Measurements from ENCODE around the gene POU4F3.
"Not testable (repeated sequence)": the region's sequence is repeated elsewhere in the genome, so short reads cannot be mapped to it uniquely, and the experiment has no call there.

Gene POU4F3, protein sequence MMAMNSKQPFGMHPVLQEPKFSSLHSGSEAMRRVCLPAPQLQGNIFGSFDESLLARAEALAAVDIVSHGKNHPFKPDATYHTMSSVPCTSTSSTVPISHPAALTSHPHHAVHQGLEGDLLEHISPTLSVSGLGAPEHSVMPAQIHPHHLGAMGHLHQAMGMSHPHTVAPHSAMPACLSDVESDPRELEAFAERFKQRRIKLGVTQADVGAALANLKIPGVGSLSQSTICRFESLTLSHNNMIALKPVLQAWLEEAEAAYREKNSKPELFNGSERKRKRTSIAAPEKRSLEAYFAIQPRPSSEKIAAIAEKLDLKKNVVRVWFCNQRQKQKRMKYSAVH

DNA sequence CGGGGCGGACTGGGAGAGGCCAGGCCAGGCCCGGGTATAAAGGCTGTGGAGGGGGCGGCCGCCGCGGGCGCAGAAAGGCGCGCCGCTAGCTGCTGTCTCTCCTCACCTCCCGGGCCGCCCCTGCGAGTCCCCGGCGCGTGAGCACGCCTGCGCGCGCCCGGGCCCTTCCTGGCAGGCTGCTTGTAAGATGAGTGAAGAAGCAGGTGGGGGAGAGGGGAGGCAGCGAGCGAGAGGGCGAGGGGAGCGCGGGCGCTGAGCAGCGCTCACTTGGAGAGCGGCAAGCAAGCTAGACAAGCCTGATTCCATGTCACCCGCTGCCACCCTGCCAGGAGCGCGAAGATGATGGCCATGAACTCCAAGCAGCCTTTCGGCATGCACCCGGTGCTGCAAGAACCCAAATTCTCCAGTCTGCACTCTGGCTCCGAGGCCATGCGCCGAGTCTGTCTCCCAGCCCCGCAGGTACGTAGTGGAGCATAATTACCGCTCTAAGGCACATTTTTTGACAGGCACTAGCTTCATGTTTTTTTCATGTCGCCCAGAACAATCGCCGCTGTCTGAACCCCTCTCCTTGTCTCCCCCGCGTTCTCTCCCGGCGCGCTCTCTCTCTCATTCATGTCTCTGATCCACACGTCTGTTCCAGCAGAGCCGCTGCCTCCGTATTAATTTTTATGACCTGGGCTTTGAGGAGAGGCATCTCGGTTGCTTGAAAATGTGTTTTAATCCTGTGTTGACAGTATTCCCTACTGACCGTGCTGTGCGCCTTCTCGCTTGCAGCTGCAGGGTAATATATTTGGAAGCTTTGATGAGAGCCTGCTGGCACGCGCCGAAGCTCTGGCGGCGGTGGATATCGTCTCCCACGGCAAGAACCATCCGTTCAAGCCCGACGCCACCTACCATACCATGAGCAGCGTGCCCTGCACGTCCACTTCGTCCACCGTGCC is at the start of gene POU4F3:
Gene POU4F3, plus strand, starts transcription at position 66 of the 941 bp plus-strand sequence. Its CDS starts 274 bp downstream, at position 340.
- DNase-seq (ENCODE audit: low read depth in 2 of 3, low spot score in 2 of 3) = no peak

DNA sequence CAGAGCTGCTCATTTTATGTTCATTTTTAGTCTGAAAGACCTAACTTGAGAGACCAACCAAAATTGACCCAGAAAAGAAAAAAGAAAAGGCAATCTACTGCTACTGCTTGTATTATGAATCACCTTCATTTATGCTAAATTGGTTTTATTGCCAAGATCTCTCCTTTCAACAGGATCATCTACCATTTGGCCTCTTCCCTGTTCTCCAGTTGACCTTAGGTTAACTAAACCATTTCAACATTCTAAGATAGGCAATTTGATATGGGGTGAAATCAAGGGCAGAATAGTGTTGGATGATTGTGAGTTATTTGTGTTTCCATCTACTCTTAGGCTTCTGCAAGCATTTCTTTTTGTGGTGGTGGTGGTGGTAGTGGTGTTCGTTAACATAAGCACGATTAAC is 48.3 kb upstream of the POU4F3 start:
- DNase-seq (ENCODE audit: low read depth in 2 of 3, low spot score in 2 of 3) = no peak

DNA sequence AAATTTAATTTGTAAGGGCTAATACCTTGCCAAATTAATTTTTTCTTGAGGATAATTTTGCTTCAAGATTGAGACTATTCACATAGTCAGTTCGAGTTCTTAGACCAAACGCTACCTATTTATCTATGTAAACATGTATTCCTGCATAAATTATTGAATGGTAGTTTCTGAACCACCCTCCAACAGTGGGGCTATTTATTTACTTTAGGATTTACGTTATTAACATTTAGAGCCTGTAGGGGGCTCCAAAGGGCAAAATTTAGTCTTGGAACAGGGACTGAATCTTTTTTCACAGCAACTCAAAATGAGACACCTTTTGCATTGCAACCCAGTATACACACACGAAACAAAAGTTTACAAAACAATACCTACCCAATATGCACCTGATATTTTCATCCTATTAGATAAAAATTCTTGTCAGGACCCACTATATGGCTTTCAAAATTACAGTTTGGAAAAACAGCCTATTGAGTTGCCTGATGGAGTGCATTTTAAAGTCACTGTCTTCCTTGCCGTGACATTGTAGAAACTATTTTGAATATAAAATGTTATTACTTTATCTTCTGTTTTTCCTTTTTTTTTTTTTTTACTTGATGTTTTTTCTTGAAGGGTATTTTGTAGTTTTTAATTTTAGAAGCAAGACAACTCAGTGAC is 47.1 kb upstream of the POU4F3 start:
- DNase-seq (ENCODE audit: low read depth in 2 of 3, low spot score in 2 of 3) = no peak

DNA sequence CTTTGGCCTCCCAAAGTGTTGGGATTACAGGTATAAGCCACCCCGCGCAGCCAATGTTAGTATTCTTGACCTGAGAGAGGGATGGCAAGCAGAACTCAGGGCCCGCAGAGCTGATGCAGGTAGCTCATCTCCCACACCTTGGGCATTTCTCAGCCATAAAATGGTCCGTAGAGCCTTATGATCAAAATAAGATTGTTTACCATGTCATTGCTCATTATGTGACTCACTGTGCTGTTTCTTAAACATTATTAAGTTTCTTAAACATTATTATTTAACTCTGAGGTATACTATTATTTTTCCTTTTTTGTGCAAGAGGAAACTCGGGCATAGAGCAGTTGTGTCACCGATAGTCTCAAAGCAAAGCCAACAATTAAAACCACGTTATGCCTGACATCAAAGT is 42.4 kb upstream of the POU4F3 start:
- DNase-seq (ENCODE audit: low read depth in 2 of 3, low spot score in 2 of 3) = no peak

DNA sequence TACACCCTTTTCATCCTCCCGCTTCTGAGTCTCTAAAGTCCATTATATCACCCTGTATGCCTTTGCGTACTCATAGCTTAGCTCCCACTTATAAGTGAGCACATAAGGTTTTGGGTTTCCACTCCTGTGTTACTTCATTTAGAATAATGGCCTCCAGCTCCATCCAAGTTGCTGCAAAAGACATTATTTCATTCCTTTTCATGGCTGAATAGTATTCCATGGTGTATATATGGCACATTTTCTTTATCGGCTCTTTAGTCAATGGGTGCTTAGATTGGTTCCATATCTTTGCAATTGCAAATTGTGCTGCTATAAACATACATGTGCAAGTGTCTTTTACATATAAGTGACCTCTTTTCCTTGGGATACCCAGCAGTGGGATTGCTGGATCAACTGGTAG is 39.7 kb upstream of the POU4F3 start:
- DNase-seq (ENCODE audit: low read depth in 2 of 3, low spot score in 2 of 3) = not testable (repeated sequence)

DNA sequence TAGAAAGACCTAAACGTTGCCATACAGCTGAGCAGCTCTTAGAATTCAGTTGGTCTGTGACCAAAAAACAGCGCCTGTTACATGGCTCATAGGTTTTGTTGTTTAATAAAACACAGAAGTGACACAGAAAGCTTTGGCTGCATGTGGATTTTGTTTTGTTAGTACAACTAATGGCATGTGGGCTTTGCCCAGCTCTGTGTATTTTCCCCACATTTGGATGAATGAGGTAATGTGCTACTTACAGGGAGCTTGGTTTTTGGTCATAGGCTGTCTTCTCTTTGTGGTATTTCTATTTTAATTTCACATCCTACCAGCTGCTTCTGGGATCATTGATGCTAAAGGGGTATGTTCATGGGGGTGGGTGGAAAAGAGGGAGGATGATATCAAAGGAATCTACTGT is 37.0 kb upstream of the POU4F3 start:
- DNase-seq (ENCODE audit: low read depth in 2 of 3, low spot score in 2 of 3) = no peak

DNA sequence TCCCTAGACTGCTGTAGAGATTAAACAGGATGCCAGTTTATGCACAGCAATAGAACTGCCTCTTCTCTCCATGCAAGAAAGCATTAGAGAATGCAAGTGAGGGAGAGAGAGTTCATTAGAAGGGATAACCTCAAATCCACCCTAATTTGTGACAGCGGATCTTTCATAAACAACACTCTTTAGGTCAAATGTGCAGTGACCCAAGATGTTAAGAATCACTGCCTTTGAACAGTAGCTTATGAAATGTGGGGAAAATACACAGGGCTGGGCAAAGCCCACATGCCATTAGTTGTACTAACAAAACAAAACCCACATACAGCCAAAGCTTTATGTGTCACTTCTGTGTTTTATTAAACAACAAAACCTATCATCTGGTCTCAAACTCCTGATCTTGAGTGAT is 36.2 kb upstream of the POU4F3 start:
- DNase-seq (ENCODE audit: low read depth in 2 of 3, low spot score in 2 of 3) = no peak

DNA sequence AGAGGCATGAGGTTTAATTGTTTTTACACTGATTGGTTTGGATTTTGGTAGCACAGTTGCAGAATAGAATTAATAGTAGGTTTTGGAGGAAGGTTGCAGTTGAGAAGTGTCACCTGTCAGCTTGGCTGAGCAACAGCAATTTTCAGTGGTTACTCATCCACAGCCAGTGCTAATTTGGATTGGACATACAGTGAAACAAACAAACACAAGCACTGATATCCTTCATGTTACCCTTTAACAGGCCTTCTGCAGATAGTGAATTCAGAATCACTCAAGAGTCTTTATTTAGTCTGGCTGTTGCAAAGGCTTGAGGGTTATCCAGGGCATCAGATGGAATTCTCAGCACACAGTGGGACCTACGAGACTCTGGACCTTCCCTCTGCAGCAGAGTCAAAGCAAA is 31.8 kb upstream of the POU4F3 start:
- no peak for DNase-seq (ENCODE audit: low read depth in 2 of 3, low spot score in 2 of 3)

DNA sequence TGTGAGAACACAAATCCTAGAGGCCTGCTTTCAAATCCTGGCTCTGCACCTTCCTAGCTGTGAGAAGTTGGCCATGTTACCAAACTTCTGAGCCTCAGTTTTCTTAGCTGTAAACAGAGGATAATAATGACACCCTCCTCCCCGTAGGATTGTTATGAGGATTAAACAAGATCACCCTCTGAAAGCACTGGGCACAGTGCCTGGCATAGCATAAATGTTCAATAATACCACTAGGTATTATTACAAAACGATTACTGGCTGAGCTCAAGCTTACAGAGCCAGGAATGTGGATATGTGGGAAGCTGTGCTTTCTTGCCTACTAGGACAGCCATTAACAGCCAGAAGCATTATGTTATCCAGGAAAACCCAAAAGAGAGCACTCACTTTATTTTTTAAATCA is 30.8 kb upstream of the POU4F3 start:
- no peak for DNase-seq (ENCODE audit: low read depth in 2 of 3, low spot score in 2 of 3)

DNA sequence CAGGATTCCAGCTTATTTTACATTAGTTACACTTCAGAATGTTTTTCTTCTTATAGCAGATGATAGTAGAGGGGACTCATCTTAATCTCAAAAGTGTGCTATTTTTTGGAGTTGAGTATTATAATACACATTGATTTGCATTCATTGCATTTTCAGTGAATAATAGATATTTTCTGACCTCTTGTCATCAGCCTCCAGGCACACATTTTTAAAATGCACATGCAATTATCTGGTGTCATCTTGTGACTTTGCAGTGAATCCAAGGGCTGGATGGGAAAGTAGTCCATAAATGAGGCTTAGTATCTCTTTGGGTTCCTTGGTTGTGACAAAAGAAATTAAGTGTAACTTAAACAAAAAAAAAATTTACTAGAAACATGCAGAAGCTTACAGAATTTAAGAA is 28.1 kb upstream of the POU4F3 start:
- no peak for DNase-seq (ENCODE audit: low read depth in 2 of 3, low spot score in 2 of 3)

DNA sequence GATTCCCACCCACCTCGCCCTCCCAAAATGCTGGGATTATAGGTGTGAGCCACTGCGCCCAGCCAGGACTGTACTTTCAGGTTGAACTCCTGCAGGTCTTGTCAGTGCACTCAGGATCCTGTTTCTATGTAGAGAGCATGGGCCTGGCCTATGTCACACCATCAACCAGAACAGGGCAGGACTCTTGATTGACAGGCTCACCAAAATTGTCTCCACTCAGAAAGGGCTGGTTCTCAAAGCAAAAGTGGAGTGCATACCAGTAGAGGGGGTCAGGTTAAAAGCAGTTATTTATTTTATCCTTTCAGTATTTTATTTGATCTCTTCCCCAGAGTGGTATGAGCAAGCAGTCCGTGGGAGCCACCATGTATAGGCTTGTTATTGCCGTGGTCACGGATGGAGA is 27.4 kb upstream of the POU4F3 start:
- no peak for DNase-seq (ENCODE audit: low read depth in 2 of 3, low spot score in 2 of 3)

DNA sequence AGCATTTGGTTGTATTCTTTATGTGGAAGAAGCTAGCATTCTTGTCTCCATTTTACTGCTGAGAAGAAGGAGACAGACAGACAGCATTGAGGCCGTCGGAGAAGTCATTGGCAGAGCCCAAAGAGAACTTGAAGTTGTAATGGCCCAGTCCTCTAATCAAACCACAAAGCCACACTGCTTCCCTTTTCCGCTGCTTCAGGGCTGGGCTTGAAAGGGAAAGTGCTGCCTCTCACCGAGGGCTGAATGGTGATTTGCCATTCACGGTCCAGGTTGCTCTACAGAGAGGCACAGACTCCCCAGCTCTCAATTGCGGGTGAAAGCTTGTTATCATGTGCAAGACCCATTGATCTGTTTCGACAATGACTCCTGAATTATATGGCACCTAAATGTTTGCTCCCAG is 25.6 kb upstream of the POU4F3 start:
- no peak for DNase-seq (ENCODE audit: low read depth in 2 of 3, low spot score in 2 of 3)

DNA sequence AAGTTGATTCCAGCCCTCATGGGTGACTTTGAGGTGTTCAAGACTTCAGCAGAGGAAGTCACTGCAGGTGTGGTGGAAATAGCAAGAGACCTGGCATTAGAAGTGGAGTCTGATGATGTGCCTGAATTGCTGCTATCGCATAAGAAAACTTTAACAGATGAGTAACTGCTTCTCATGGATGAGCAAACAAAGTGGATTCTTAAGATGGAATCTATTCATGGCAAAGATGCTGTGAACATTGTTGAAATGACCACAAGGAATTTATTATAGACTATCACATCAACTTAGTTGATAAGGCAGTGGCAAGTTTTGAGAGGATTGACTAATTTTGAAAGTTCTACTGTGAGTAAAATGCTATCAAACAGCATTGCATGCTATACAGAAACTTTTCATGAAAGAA is 17.1 kb upstream of the POU4F3 start:
- DNase-seq (ENCODE audit: low read depth in 2 of 3, low spot score in 2 of 3) = no peak

DNA sequence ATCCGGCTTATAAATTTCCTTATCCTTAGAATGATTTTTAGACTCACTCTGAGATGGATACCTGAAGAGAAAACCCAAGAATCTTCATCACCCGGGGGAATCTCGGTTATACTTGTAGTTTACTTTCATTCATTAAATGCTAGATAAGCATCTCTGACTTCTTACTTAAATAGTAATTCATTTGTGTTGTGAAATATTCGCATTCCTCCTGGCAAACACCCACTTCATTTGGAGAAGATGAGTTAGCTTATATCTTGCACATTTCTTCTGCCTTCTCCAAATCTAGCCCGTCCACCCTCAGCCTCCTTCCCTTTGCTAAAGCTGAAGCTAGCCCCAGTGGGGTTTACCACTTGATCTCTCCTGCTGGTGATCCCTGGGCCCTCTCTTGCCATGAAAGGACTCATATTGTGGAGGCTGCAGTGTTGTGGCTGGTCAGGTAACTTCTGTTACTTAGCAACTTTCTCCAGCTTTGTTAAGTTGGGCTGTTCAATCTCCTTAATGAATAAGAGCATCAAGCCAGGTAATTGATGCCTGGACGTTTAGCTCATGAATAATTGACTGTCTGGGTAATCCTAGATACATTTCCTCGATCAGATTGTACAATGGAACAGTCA is 11.3 kb upstream of the POU4F3 start:
- no peak for DNase-seq (ENCODE audit: low read depth in 2 of 3, low spot score in 2 of 3)

DNA sequence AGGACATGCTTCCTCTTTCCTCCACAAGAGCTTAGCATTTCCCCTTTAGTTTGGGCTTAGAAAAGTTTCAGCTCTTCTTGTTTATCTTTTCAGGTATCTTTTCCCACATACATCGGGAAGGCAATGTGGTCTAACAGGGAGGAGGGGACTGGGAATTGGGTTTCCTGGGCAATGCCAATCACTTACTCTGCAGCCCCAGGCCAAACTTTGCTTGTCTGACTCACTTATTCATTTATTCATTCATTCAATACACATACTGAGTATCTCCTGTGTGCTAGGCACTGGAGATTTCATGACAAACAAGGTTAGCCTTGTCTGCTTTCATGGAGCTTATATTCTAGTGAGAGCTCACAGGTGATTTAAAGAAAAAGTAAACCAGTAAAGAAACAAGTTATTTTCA is 10.7 kb upstream of the POU4F3 start:
- DNase-seq (ENCODE audit: low read depth in 2 of 3, low spot score in 2 of 3) = no peak

DNA sequence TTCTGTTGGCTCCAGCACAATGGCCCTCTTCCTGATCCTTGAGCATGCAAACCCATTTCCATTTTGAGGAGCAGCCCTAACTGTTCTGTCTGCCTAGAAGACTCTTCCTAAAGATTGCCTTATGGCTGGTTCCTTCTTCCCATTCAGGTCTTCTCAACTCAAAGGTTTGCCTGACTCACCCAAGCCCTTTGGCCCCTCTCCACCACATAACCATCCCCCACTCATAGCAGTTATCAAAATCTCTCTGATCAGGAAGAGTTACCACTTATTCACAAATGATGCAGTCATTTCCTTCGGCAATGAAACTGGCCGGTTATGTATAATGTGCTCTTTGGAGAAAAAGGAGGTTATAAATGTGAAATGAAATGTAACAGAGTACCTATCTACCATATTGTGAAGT is 8.9 kb upstream of the POU4F3 start:
- no peak for DNase-seq (ENCODE audit: low read depth in 2 of 3, low spot score in 2 of 3)

DNA sequence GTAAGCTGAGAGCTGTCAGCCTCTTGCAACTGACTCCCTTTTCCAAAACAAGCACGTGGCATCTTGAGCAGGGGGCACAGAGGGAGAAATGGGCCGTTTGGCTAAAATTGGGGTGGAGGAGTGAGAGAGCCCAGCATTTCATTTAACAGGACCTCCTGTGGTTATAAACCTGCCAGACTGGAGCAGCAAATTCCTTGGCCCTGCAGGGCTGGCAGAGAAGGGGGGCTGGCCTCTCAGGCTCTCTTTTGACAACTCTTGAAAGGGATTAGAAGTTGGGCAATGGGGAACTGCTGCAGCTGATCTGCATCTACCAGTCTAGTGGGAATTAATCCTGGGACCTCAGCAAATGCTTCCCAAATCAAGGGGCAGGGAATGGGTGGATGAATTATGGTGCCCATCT is 7.2 kb upstream of the POU4F3 start:
- DNase-seq (ENCODE audit: low read depth in 2 of 3, low spot score in 2 of 3) = no peak

DNA sequence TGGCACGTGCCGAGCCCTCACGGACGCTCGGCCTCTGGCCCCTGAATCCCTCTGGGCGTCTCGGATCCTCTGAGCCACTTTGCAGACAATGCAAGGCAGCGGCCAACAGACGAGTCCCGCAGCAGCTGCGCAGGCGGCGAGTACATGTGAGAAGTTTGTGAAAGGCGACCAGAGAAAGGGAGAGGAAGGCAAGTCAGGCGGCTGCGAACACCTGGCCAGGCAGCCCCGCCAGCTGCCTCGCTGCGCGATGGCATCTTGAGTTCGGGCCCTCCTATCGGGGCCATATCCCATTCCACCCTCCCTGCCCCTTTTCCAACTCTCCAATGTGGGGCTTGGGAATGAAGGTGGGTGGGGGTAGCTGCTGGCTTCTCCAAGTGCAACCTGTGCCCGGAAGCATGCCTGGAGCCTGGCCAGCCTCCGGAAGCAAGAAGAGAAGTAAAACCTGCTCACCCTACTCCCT is 4.5 kb upstream of the POU4F3 start:
- no peak for DNase-seq (ENCODE audit: low read depth in 2 of 3, low spot score in 2 of 3)

DNA sequence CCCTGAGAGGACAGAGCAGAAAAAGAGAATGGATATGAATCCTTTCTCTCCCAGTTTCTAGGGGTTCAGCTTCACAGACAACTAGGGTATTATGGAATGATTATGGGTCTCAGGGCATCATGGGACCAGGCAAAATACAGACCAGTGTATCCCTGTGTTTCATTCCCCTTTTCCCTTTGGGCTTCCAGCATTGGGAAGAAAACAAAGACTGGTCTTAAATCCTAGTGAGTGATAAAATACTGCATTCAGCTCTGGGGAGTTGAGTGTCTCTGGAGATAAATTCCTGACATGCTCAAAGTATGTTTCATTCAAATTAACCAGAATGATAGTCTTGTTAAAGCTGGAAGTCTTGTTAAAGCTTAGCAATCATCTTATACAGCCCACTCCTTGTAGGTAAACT is 2.4 kb upstream of the POU4F3 start:
- no peak for DNase-seq (ENCODE audit: low read depth in 2 of 3, low spot score in 2 of 3)

DNA sequence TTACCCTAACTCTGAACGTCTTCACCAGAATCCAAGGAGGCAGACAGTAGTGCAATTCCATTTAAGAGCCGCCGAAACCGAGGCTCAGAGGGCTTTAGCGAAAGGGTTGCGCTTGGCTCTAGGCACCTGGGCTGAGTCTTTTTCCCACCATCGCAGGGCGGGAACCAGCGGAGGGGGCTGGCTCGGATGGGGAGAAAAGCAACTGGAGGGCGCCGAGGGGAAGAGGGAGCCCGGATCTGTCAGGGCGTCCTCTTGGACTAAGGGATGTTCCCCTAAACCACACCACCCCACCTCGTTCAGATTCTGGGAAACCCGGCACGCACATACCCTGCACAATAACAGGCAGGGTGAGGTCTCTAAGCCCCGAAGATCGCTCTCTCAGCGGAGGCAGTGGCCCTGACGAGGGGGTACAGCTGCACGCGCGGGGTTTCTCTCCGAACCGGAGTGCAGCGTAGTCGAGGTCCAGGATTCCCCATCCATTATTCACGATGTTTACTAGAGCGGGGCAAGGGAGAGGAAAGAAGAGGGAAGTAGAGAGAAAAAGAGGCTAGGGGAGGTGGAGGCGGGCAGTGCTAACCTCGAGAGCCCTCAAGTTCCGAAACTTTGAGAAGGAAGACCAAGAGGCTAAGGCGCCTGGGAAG is 1.3 kb upstream of the POU4F3 start:
- no peak for DNase-seq (ENCODE audit: low read depth in 2 of 3, low spot score in 2 of 3)

DNA sequence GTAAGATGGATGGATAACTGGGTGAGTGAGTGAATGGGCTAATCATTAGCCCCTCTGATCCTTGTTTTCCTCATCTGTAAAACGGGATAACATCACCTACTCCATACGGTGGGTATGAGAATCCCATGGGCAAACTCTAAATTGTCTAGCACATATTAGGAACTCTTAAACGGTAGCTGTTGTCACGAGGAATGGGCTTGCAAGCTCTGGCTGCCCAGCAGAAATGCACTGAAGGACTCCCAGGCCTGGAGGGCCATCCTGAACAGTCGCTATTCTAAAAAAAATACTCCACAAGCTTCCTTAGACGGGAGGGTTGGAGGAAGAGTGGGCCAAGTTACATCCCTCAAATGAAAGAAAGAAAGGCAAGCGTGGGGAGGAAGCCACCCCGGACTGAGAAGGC is 711 bp upstream of the POU4F3 start:
- DNase-seq (ENCODE audit: low read depth in 2 of 3, low spot score in 2 of 3) = no peak
